Skeletal muscle satellite cell (primary cell): ENCODE results near the gene KANSL1L. TPM values are rescaled to one million over a fixed set of nuclear protein-coding genes. Genes with fewer than 3 reads are reported as not detected.

Experiments
- H3K27me3 ChIP-seq: 2 replicates; pipeline ENCODE4 v1.7.0; 2013; ENCODE audit warnings: low read length; ENCODE audit not compliant: control insufficient read depth, insufficient read depth
- H3K36me3 ChIP-seq: 2 replicates; pipeline ENCODE4 v1.7.0; 2013; ENCODE audit warnings: mild to moderate bottlenecking, control low read depth, low read length; ENCODE audit not compliant: insufficient read depth
- H3K4me1 ChIP-seq: 2 replicates; pipeline ENCODE4 v1.7.0; 2013; ENCODE audit warnings: low read length; ENCODE audit not compliant: control insufficient read depth, insufficient read depth
- H3K4me2 ChIP-seq: 2 replicates; pipeline ENCODE4 v1.7.0; 2013; ENCODE audit warnings: mild to moderate bottlenecking, low read length
- H3K4me3 ChIP-seq: 2 replicates; pipeline ENCODE4 v1.7.0; 2013; ENCODE audit warnings: low read length
- H3K9ac ChIP-seq: 2 replicates; pipeline ENCODE4 v1.7.0; 2013; ENCODE audit warnings: mild to moderate bottlenecking, low read depth, low read length, moderate library complexity
- H3K9me3 ChIP-seq: replicated peaks from 2 replicates; pipeline ENCODE4 v1.7.0; 2013; ENCODE audit warnings: mild to moderate bottlenecking, control low read depth, low read length
- total RNA-seq: library from RNA; depleted of rRNA; stranded (reverse); fragments of >200 nt; gene quantifications from 2 replicates; pipeline ENCODE4 v1.2.3, GENCODE V29; 2012; rRNA removed

KANSL1L gene
- total RNA-seq: 7.9 and 8.4 TPM in 2 replicates

- H3K36me3 ChIP-seq: no peaks in the 10 kb centered on the region
- peaks cover 24% of the 10 kb centered on the region for H3K4me1 ChIP-seq
- no peaks in the 10 kb centered on the region for H3K9me3 ChIP-seq
- peak within 1 kb of the TSS; percentile 90 for H3K4me3 ChIP-seq
- H3K27me3 ChIP-seq: no peaks in the 10 kb centered on the region
- H3K4me2 ChIP-seq: peak within 1 kb of the TSS; percentile 91
- H3K9ac ChIP-seq: peak within 1 kb of the TSS; percentile 93
These were observed at the start of gene KANSL1L for GRCh38 chr2:210171309-210172218. Gene KANSL1L (minus strand): TSS chr2:210171409. CDS start chr2:210154582, 16,827 bp downstream.

- H3K36me3 ChIP-seq: no peaks in the 10 kb centered on the region
- no peaks in the 10 kb centered on the region for H3K27me3 ChIP-seq
- no peak overlapping the region for H3K9ac ChIP-seq
- no peak overlapping the region for H3K4me3 ChIP-seq
- no peaks in the 10 kb centered on the region for H3K9me3 ChIP-seq
- H3K4me2 ChIP-seq: no peak overlapping the region
- H3K4me1 ChIP-seq: no peaks in the 10 kb centered on the region
These were observed 43.9 kb upstream of the KANSL1L start for GRCh38 chr2:210215120-210215519.

- Histone ChIP-seq H3K4me3 (no peak overlapping the region), H3K4me2 (no peak overlapping the region), H3K9me3 (no peaks in the 10 kb centered on the region), H3K27me3 (no peaks in the 10 kb centered on the region), H3K9ac (no peak overlapping the region), H3K4me1 (no peaks in the 10 kb centered on the region), H3K36me3 (no peaks in the 10 kb centered on the region)
These were observed 39.0 kb upstream of the KANSL1L start for GRCh38 chr2:210210185-210210584.

- Histone ChIP-seq H3K4me2 (no peak overlapping the region), H3K9ac (no peak overlapping the region), H3K4me1 (no peaks in the 10 kb centered on the region), H3K9me3 (no peaks in the 10 kb centered on the region), H3K27me3 (no peaks in the 10 kb centered on the region), H3K4me3 (no peak overlapping the region), H3K36me3 (no peaks in the 10 kb centered on the region)
These were observed 36.7 kb upstream of the KANSL1L start for GRCh38 chr2:210207929-210208328.

- H3K4me2 ChIP-seq: no peak overlapping the region
- peaks cover 4% of the 10 kb centered on the region for H3K4me1 ChIP-seq
These were observed 32.3 kb upstream of the KANSL1L start for GRCh38 chr2:210203558-210203957.

GRCh38 chr2:210203147-210203546 lies 31.9 kb upstream of the KANSL1L start:
- Histone ChIP-seq H3K4me1 (peaks cover 8% of the 10 kb centered on the region), H3K27me3 (no peaks in the 10 kb centered on the region), H3K4me3 (no peak overlapping the region), H3K9me3 (no peaks in the 10 kb centered on the region), H3K9ac (no peak overlapping the region), H3K4me2 (no peak overlapping the region), H3K36me3 (no peaks in the 10 kb centered on the region)

More at GRCh38 chr2:210203558-210203957, 32.3 kb upstream of the KANSL1L start:
- no peak overlapping the region for H3K9ac ChIP-seq
- H3K36me3 ChIP-seq: no peaks in the 10 kb centered on the region
- no peak overlapping the region for H3K4me3 ChIP-seq
- H3K27me3 ChIP-seq: no peaks in the 10 kb centered on the region
- no peaks in the 10 kb centered on the region for H3K9me3 ChIP-seq

- peaks cover 9% of the 10 kb centered on the region for H3K4me1 ChIP-seq
- no peaks in the 10 kb centered on the region for H3K36me3 ChIP-seq
- H3K4me2 ChIP-seq: no peak overlapping the region
- H3K9ac ChIP-seq: no peak overlapping the region
- no peaks in the 10 kb centered on the region for H3K27me3 ChIP-seq
- no peak overlapping the region for H3K4me3 ChIP-seq
- no peaks in the 10 kb centered on the region for H3K9me3 ChIP-seq
These were observed 28.6 kb upstream of the KANSL1L start for GRCh38 chr2:210199854-210200253.

- Histone ChIP-seq H3K4me3 (no peak overlapping the region), H3K4me1 (peaks cover 9% of the 10 kb centered on the region), H3K9me3 (no peaks in the 10 kb centered on the region), H3K9ac (no peak overlapping the region), H3K27me3 (no peaks in the 10 kb centered on the region), H3K36me3 (no peaks in the 10 kb centered on the region), H3K4me2 (no peak overlapping the region)
These were observed 28.1 kb upstream of the KANSL1L start for GRCh38 chr2:210199186-210199765.

GRCh38 chr2:210198326-210198725 lies 27.1 kb upstream of the KANSL1L start:
- H3K4me1 ChIP-seq: peaks cover 9% of the 10 kb centered on the region
- H3K36me3 ChIP-seq: no peaks in the 10 kb centered on the region
- H3K4me3 ChIP-seq: no peak overlapping the region
- H3K9ac ChIP-seq: no peak overlapping the region
- H3K27me3 ChIP-seq: no peaks in the 10 kb centered on the region
- H3K4me2 ChIP-seq: peak overlapping the region; percentile 21
- no peaks in the 10 kb centered on the region for H3K9me3 ChIP-seq

- Histone ChIP-seq H3K36me3 (no peaks in the 10 kb centered on the region), H3K9me3 (no peaks in the 10 kb centered on the region), H3K4me2 (no peak overlapping the region), H3K4me3 (no peak overlapping the region), H3K27me3 (no peaks in the 10 kb centered on the region), H3K4me1 (peaks cover 9% of the 10 kb centered on the region), H3K9ac (no peak overlapping the region)
These were observed 26.5 kb upstream of the KANSL1L start for GRCh38 chr2:210197720-210198119.

GRCh38 chr2:210195101-210195852 lies 24.1 kb upstream of the KANSL1L start:
- Histone ChIP-seq H3K4me3 (peak overlapping the region; percentile 27), H3K36me3 (no peaks in the 10 kb centered on the region), H3K9me3 (no peaks in the 10 kb centered on the region), H3K4me2 (peak overlapping the region; percentile 57), H3K4me1 (peaks cover 9% of the 10 kb centered on the region), H3K9ac (no peak overlapping the region), H3K27me3 (no peaks in the 10 kb centered on the region)
